NCI-H1694 (cell line): ENCODE measurements around the gene ESRRA.
"Not testable (repeated sequence)": the region's sequence is repeated elsewhere in the genome, so short reads cannot be mapped to it uniquely, and the experiment has no call there.

Experiments used
- DNase-seq: peaks from one replicate; lab custom pipeline; 2025; lab: John Stamatoyannopoulos, UW

ESRRA gene

DNA sequence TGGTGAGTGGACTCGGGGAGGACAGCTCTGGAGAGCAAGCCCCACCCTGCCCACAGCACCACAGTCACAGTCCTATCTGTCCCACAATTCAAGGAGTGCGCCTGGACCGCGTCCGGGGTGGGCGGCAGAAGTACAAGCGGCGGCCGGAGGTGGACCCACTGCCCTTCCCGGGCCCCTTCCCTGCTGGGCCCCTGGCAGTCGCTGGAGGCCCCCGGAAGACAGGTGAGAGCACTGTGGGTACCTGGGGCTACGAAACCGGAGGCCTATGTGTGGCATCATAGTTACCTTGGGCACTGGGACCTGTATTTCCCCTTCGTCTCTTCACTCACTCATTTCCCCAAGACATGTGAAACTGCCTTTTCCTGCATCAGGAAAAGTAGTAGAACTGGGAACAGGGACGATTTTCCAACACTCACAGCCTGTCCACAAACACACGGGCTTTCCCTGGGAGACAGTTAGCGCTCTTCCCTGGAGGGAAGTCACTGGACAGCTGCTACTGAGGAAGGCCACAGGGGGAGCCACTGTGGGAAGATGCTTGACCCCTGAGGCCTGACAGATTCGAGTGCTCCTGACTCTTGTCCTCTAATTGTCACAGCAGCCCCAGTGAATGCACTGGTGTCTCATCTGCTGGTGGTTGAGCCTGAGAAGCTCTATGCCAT is 9.0 kb downstream of the ESRRA start:
- DNase-seq = no peak

DNA sequence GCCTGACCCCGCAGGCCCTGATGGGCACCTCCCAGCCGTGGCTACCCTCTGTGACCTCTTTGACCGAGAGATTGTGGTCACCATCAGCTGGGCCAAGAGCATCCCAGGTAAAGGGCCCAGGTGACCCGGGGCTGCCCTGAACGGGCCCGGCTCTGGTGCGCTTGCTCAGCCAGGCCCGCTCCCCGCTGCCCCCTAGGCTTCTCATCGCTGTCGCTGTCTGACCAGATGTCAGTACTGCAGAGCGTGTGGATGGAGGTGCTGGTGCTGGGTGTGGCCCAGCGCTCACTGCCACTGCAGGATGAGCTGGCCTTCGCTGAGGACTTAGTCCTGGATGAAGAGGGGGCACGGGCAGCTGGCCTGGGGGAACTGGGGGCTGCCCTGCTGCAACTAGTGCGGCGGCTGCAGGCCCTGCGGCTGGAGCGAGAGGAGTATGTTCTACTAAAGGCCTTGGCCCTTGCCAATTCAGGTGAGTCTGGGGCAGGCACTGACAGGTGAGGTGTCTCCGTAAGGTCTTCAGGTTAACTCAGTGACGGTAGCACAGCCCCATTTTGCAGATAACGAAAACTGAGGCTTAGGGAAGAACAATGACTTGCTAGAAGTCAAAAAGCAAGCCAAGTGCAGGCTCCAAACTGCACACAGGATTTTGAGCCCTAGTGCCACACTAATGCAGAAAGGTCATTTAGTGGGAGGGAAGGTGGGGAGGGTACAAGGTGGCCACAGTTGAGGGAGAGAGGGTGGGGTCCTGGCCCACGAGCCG is 9.7 kb downstream of the ESRRA start:
- DNase-seq = no peak

DNA sequence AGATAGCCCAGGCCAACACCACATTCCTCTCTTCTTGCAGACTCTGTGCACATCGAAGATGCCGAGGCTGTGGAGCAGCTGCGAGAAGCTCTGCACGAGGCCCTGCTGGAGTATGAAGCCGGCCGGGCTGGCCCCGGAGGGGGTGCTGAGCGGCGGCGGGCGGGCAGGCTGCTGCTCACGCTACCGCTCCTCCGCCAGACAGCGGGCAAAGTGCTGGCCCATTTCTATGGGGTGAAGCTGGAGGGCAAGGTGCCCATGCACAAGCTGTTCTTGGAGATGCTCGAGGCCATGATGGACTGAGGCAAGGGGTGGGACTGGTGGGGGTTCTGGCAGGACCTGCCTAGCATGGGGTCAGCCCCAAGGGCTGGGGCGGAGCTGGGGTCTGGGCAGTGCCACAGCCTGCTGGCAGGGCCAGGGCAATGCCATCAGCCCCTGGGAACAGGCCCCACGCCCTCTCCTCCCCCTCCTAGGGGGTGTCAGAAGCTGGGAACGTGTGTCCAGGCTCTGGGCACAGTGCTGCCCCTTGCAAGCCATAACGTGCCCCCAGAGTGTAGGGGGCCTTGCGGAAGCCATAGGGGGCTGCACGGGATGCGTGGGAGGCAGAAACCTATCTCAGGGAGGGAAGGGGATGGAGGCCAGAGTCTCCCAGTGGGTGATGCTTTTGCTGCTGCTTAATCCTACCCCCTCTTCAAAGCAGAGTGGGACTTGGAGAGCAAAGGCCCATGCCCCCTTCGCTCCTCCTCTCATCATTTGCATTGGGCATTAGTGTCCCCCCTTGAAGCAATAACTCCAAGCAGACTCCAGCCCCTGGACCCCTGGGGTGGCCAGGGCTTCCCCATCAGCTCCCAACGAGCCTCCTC is 10.6 kb downstream of the ESRRA start:
- not testable (repeated sequence) for DNase-seq

DNA sequence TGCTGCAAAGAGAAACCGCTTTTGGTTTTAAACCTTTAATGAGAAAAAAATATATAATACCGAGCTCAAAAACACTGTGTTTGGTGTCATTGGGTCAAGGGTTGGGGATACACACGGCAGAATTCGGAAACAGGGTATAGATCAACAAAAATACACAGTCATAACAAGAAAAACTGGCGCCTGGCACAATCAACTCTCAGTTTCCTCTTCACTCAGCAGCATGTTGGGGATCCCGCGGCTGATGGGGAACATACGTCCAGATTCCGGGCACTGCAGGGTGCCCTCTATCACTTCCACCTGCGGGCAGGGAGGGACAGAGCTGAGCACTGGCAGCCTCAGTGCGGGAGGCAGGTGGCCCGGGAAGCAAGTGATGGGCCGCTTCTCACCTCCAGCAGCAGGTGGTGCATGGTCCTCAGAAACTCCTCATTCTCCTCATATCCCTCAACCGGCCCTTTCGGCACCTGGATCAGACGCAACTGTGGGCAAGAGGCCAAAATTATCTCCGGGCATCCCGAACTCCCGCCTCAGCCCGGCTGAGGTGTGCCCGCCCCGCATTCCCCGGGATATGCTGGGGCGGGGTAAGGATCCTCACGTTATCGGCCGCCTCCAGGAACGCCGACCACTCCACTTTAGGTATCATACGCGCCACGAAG is 11.5 kb downstream of the ESRRA start:
- no peak for DNase-seq

DNA sequence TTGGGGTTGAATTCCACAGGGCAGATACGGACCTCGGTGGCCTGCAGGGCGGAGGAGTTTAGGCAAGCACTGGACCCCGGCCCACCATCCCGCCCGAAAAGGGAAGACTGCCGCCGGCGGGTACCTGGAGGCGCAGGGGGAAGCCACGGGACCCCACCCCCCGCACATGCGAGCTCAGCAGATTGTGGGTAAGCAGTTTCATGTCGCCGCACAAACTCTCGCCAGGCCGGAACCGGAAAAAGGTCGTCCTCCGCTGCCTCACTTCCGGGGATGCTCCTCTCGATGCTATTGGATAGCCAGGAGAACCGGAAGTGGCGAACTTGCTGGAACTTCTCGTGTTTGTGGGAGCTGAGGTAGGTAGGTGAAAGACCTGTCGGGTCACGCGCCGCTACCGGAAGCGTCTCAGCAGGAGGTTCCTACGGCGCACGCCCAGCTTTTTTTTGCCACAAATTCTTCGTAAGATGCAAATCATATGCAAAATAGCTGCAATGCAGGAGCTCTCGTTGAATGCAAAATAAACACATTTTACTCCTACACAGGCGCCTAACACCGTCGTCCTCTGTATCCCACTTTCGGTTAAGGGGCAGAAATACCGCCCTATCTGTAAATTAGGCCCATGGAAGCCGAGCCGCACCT is 12.1 kb downstream of the ESRRA start, which contains the start of gene TRMT112:
TRMT112 (minus strand) TSS at position 235 of the 636 bp plus-strand sequence; CDS start at position 202, 33 bp downstream.
- DNase-seq = peak; percentile 95

DNA sequence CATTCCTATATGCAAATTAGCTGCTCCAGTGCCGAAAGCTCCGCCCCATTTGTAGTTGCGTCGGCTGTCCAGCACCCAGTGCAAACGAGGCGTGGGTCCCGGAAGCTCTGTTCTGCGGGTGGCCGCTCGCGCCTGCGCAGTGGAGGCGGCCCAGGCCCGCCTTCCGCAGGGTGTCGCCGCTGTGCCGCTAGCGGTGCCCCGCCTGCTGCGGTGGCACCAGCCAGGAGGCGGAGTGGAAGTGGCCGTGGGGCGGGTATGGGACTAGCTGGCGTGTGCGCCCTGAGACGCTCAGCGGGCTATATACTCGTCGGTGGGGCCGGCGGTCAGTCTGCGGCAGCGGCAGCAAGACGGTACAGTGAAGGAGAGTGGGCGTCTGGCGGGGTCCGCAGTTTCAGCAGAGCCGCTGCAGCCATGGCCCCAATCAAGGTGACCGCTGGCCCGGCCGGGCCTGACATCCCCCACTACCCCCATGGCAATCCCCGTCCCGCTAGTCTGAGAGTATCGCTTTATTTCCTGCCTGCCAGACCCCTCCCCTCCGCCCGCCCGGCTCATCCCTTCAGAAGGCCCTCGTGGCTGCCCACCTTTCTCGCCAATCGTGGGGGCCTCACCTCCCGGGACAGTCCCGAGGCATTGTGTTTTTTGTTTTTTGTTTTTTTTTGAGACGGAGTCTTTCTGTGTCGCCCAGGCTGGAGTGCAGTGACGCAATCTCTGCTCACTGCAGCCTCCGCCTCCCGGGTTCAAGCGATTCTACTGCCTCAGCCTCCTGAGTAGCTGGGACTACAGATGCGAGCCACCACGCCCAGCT is 12.8 kb downstream of the ESRRA start, which contains the start of gene PRDX5:
PRDX5 (plus strand) TSS at position 161 of the 805 bp plus-strand sequence; CDS start at position 256, 95 bp downstream.
- DNase-seq = peak; percentile 79

DNA sequence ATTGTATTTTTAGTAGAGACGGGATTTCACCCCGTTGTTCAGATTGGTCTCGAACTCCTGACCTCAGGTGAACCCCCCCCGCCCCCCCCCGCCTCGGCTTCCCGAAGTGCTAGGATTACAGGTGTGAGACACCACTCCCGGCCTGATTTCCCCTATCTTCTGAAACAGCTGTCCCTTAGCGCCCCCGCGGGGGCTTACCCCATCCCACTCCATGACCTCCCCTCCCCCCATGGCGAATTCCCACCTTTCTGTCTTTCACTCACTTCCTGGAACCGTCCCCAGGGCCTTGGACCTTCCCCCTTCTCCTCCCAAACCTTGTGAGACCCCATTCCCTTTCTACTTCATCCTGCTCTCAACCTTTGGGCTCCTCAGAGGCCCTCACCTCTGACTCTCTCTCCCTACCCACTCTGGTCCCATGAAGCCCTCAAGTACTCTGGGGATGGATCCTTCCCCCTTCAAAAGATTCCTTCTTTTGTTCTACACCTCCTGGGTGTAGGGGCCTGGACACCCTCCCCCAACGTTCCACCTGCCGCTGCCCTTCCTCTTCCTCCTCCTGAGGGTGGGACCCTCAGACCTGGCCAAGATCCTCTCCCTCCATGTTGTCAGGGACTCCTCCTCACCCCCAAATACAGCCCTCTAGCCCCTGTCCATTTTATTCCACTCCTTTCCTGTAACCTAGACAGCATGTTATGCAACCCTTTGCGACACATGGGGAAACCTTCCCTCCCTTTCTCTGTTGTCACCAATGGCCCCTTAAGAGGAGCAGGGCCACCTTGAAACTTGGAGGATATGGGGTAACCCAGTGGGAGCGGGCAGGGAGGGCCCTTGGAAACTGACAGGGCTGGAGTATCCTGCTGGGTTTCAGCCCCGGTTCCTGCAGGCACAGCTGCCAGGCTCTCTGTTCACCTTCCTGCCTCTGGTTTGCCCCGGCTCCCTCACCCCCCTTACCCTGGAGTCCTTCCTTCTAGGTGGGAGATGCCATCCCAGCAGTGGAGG is 13.7 kb downstream of the ESRRA start:
- no peak for DNase-seq

DNA sequence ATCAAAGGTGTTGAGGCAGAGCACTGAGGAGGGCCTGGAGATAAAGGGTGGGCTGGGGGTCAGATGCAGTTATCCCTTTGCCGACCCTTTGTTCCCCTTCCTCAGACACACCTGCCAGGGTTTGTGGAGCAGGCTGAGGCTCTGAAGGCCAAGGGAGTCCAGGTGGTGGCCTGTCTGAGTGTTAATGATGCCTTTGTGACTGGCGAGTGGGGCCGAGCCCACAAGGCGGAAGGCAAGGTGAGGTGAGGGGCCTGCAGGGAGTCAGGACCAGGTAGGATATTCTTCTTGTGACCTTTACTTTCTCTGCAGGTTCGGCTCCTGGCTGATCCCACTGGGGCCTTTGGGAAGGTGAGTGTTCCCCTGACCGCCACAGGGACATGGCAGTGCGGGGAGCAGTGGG is 15.2 kb downstream of the ESRRA start:
- no peak for DNase-seq

DNA sequence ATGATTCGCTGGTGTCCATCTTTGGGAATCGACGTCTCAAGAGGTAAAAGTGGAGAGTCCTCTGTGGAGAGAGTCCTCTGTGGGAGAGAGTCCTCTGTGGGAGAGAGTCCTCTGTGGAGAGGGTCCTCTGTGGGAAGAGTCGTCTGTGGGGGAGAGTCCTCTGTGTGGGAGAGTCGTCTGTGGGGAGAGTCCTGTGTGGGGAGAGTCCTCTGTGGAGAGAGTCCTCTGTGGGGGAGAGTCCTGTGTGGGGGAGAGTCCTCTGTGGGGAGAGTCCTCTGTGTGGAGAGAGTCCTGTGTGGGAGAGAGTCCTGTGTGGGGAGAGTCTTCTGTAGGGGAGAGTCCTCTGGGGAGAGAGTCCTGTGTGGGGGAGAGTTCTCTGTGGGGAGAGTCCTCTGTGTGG is 15.7 kb downstream of the ESRRA start:
- DNase-seq = no peak

DNA sequence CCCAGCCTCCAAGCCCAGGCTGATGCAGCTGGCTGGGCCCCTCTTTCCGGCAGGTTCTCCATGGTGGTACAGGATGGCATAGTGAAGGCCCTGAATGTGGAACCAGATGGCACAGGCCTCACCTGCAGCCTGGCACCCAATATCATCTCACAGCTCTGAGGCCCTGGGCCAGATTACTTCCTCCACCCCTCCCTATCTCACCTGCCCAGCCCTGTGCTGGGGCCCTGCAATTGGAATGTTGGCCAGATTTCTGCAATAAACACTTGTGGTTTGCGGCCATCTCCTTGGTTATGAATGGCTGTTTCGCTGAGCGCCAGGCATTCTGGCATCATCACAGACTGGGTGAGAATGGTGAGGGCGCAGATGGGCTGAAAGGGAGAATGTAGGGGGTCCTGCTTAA is 16.2 kb downstream of the ESRRA start:
- DNase-seq = no peak

DNA sequence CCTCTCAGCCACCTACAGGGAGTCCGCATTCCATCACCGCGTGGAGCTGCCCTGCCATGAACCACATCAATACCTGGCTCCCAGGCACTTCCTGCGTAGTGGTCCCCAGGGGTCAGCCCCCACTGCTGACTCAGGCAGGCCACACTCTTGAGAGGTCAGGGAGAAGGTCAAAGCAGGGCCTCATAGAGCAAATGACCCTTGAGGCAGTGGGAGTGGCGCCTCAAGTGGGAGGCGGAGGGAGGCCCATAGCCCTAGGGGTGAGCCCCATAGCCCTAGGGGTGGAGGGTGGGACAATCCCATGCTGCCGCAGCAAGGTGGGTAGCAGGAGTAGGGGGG is 17.6 kb downstream of the ESRRA start:
- no peak for DNase-seq

DNA sequence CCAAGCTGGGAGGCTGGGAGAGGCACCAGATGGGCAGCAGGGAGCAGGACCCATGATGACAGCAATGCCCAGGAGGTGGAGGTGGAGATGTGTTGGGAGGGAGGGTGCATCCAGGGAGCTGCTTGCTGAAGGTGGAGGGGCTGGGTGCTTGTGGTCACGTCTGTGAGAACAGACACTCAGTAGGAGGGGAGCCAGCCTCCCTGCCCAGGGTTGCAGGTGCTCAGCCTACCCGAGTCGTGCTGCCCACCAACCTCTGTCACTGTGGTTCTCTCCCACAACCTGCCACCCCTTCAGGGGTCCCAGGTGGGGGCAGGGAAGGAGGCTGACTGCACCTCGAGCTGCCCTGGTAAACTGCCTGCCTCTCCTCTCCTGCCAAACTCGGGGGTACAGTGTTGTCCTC is 18.0 kb downstream of the ESRRA start:
- DNase-seq = no peak

DNA sequence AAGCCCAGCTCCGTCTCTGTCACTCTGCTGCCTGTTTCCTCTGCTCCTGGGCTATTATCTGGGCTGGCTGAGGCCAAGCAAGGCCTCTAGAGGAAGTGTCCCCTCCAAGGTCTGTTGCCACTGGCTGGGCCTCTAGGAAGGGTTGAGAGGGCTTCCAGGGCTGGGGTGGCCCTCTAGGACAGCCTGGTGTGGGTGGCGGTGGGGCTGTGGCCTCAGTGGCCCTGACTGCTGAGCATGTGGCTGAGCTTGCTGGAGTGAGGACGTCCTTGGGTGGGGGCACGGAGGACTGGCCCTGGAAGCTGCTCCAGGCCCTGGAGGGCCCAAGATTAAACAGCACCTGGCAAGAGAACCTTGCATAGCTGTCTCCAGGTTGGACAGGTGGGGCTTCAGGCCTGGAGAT is 18.7 kb downstream of the ESRRA start:
- not testable (repeated sequence) for DNase-seq

DNA sequence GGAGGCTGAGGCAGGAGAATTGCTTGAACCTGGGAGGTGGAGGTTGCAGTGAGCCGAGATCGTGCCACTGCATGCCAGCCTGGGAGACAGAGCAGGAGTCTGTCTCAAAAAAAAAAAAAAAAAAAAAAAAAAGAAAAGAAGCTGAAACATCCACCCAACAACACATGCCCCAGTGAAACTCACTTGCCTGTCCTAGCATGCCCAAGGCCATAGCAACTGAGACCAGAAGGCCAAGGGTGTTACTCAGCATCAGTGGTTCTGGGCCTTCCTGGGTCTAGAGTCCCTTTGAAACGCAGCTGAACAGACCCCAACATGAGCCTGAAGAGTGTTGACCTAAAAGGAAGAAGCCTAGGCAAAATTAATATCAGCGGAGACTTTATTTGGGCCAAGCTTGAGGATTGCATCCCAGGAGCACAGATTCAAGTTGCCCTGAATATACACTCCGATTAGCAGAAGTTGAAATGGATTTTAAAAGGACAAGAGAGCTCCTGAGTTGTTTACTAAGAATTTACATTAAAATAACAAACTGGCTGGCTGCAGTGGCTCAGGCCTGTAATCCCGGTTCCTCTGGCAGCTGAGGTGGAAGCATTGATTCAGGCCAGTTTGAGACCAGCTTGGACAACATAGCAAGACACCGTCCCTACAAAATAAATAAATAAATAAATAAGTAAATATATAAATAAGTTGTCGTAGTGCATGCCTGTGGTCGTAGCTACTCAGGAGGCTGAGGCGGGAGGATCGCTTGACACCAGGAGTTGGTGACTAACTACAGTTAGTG is 19.6 kb downstream of the ESRRA start:
- no peak for DNase-seq

DNA sequence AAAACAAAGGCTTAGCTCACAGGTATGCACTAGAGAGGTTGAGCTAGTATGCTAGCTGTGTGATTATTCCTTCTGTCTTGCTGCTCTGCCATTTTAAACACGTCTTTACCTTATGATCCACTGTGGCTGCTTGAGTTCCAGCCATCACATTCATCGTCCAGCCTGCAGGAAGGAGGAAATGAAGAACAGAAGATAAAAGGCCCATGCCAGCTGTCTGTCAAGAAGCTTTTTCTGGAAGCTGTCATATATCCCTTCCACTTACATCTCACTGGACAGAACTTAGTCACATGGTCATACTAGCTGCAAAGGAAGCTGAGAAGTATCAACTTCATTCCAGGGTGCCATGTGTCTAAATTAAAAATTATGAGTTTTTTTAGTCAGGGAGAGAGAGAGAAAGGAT is 22.1 kb downstream of the ESRRA start:
- DNase-seq = no peak

DNA sequence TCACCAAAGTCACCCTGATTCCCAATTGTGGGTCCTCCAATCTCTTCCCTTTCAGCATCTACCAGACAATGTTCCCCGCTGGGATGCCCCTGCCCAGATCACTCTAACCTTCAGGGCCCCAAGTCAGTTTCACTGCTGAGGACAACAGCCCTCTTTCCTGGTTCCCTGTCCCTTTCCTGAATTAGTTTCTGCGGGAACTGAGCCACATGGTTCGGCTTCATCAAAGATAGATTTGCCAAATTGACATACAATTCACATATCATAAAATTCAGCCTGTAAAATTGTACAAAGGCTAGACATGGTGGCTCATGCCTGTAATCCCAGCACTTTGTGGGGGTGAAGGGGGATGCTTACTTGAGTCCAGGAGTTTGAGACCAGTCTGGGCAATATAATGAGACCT is 22.7 kb downstream of the ESRRA start:
- DNase-seq = no peak

DNA sequence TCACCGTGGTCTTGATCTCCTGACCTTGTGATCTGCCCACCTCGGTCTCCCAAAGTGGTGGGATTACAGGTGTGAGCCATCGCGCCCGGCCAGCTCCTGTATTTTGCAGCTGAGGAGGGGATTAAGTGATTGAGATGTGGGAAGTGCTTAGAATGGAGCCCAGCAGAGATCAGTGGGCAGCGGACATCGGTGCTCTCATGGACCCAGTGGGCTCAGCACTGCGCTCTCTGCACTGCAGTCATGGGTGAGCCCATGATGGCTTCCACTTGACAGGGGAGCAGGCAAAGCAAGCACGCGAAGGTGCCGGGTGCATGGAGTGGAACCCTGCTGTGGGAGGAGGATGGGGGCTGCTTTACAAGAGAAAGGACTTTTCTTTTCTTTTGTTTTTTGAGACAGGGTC is 25.6 kb downstream of the ESRRA start:
- DNase-seq = no peak

DNA sequence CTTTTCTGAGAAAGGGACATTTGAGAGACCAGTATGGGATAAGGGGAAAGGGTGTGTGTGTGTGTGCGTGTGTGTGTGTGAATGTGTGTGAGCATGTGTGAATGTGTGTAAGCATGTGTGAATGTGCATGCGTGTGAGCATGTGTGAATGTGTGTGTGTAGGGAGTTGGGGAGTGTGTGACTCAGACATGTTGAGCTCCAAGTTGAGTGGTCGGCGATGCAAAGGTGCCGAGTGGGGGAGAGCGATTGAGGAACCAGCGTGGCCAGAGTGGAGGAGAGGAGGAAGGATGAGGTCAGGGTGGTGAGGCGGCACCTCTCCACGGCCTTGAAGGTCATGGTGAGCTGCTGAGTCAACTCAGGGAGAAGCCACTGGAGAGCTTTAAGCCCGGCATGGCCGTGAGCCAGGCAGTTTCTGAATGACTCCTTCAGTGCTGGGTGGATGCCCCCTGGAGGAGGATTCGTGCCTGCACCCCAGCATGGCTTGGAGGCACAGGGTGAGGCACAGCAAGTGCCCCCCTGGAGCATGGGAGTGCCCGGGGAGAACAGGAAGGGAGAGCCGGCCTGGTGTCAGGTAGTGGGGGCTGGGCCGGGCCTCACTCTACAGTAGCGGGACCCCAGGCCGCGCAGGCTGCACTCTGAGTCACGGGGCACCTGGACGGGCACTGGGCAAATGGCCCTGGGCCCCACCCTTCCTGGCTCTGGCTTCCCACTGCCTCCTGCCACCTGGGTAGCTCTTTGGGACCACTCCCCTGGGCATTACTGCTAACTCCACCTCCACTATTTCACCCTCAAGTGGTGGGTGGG is 26.4 kb downstream of the ESRRA start:
- peak; percentile 74 for DNase-seq
